Measurements from ENCODE around the gene SPEM1.

GRCh38 chr17:7442142-7442541 is 22.0 kb downstream of the SPEM1 start:
- TF ChIP-seq, protein P1, sequence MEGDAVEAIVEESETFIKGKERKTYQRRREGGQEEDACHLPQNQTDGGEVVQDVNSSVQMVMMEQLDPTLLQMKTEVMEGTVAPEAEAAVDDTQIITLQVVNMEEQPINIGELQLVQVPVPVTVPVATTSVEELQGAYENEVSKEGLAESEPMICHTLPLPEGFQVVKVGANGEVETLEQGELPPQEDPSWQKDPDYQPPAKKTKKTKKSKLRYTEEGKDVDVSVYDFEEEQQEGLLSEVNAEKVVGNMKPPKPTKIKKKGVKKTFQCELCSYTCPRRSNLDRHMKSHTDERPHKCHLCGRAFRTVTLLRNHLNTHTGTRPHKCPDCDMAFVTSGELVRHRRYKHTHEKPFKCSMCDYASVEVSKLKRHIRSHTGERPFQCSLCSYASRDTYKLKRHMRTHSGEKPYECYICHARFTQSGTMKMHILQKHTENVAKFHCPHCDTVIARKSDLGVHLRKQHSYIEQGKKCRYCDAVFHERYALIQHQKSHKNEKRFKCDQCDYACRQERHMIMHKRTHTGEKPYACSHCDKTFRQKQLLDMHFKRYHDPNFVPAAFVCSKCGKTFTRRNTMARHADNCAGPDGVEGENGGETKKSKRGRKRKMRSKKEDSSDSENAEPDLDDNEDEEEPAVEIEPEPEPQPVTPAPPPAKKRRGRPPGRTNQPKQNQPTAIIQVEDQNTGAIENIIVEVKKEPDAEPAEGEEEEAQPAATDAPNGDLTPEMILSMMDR (IDR thresholded peaks at IDR 0.05), result no peak
- TF ChIP-seq POLR2A (IDR thresholded peaks at IDR 0.05) (no peak), EP300 (IDR thresholded peaks at IDR 0.05) (no peak)

All from tibial nerve (tissue), 4 donors.